Measurements from ENCODE around the gene COX17.
A peak's percentile ranks its signal among the peaks of the same experiment; 100 is the strongest.

COX17 gene

GRCh38 chr3:119700269-119700919 lies 23.2 kb upstream of the COX17 start:
- no peaks in the 10 kb centered on the region for H3K79me2 ChIP-seq (ENCODE audit: insufficient read depth, low read length)
- H3K9ac ChIP-seq (ENCODE audit: low read length), result no peak overlapping the region
- no peaks in the 10 kb centered on the region for H4K20me1 ChIP-seq (ENCODE audit: low read depth, low read length)
- H3K9me2 ChIP-seq (replicated peaks; ENCODE audit: insufficient read depth, low read length), result no peaks in the 10 kb centered on the region
- no peaks in the 10 kb centered on the region for H3F3A ChIP-seq (ENCODE audit: insufficient read depth)
- H3K36me3 ChIP-seq (ENCODE audit: low read length), result no peaks in the 10 kb centered on the region
- no peaks in the 10 kb centered on the region for H3K9me3 ChIP-seq (ENCODE audit: insufficient read depth, low read length)
- no peak overlapping the region for H3K27ac ChIP-seq (ENCODE audit: low read depth, low read length)
- peak overlapping the region; percentile 30 for H2AFZ ChIP-seq (ENCODE audit: low read depth, low read length, severe bottlenecking)
- TF ChIP-seq EZH2phosphoT487 (conservative IDR thresholded peaks at IDR 0.05; ENCODE audit: low read length), result no peak
- TF ChIP-seq CTCF (IDR thresholded peaks at IDR 0.05; ENCODE audit: insufficient read depth, low read length, poor library complexity, severe bottlenecking), result no peak
- no peak overlapping the region for H3K4me3 ChIP-seq (ENCODE audit: insufficient read depth, low read length, poor library complexity, severe bottlenecking)
- H3K27me3 ChIP-seq (ENCODE audit: low read length), result no peaks in the 10 kb centered on the region
- no peak overlapping the region for H3K4me2 ChIP-seq (ENCODE audit: low read depth, low read length, poor library complexity, severe bottlenecking)

- no peaks in the 10 kb centered on the region for H3K36me3 ChIP-seq (ENCODE audit: low read length)
- H3K9me2 ChIP-seq (replicated peaks; ENCODE audit: insufficient read depth, low read length), result no peaks in the 10 kb centered on the region
- H3K9me3 ChIP-seq (ENCODE audit: insufficient read depth, low read length), result no peaks in the 10 kb centered on the region
- no peak overlapping the region for H3K4me2 ChIP-seq (ENCODE audit: low read depth, low read length, poor library complexity, severe bottlenecking)
- TF ChIP-seq EZH2phosphoT487 (conservative IDR thresholded peaks at IDR 0.05; ENCODE audit: low read length) (no peak), CTCF (IDR thresholded peaks at IDR 0.05; ENCODE audit: insufficient read depth, low read length, poor library complexity, severe bottlenecking) (no peak)
- no peaks in the 10 kb centered on the region for H3K79me2 ChIP-seq (ENCODE audit: insufficient read depth, low read length)
- H3K27ac ChIP-seq (ENCODE audit: low read depth, low read length), result no peak overlapping the region
- no peaks in the 10 kb centered on the region for H4K20me1 ChIP-seq (ENCODE audit: low read depth, low read length)
- H3K4me3 ChIP-seq (ENCODE audit: insufficient read depth, low read length, poor library complexity, severe bottlenecking), result no peak overlapping the region
- H3K9ac ChIP-seq (ENCODE audit: low read length), result no peak overlapping the region
- H2AFZ ChIP-seq (ENCODE audit: low read depth, low read length, severe bottlenecking), result no peak overlapping the region
- H3F3A ChIP-seq (ENCODE audit: insufficient read depth), result no peaks in the 10 kb centered on the region
- no peaks in the 10 kb centered on the region for H3K27me3 ChIP-seq (ENCODE audit: low read length)
Measured at GRCh38 chr3:119697394-119697793, 20.2 kb upstream of the COX17 start.

GRCh38 chr3:119695480-119695879 lies 18.3 kb upstream of the COX17 start:
- H3K27me3 ChIP-seq (ENCODE audit: low read length), result no peaks in the 10 kb centered on the region
- no peak overlapping the region for H3K9ac ChIP-seq (ENCODE audit: low read length)
- no peaks in the 10 kb centered on the region for H3K36me3 ChIP-seq (ENCODE audit: low read length)
- no peaks in the 10 kb centered on the region for H3K79me2 ChIP-seq (ENCODE audit: insufficient read depth, low read length)
- H3K4me2 ChIP-seq (ENCODE audit: low read depth, low read length, poor library complexity, severe bottlenecking), result no peak overlapping the region
- H4K20me1 ChIP-seq (ENCODE audit: low read depth, low read length), result no peaks in the 10 kb centered on the region
- no peak overlapping the region for H2AFZ ChIP-seq (ENCODE audit: low read depth, low read length, severe bottlenecking)
- H3K9me3 ChIP-seq (ENCODE audit: insufficient read depth, low read length), result no peaks in the 10 kb centered on the region
- H3K9me2 ChIP-seq (replicated peaks; ENCODE audit: insufficient read depth, low read length), result no peaks in the 10 kb centered on the region
- TF ChIP-seq CTCF (IDR thresholded peaks at IDR 0.05; ENCODE audit: insufficient read depth, low read length, poor library complexity, severe bottlenecking), result no peak
- no peak for TF ChIP-seq EZH2phosphoT487 (conservative IDR thresholded peaks at IDR 0.05; ENCODE audit: low read length)
- no peak overlapping the region for H3K4me3 ChIP-seq (ENCODE audit: insufficient read depth, low read length, poor library complexity, severe bottlenecking)
- no peaks in the 10 kb centered on the region for H3F3A ChIP-seq (ENCODE audit: insufficient read depth)
- no peak overlapping the region for H3K27ac ChIP-seq (ENCODE audit: low read depth, low read length)
